ENCODE measurements around the gene TMEM132D. TPM values are rescaled to one million over a fixed set of nuclear protein-coding genes. Genes with fewer than 3 reads are reported as not detected.
A peak's percentile ranks its signal among the peaks of the same experiment; 100 is the strongest.

Gene TMEM132D
- not detected for total RNA-seq

- Mint-ChIP-seq H3K4me3 (no peak within 1 kb of the TSS), H3K4me1 (no peaks in the 10 kb centered on the region), H3K27me3 (peaks cover 39% of the 10 kb centered on the region), H3K27ac (no peak within 1 kb of the TSS), H3K9me3 (no peaks in the 10 kb centered on the region), H3K36me3 (ENCODE audit: low read depth) (no peaks in the 10 kb centered on the region)
- ChIA-PET CTCF (no interaction called here), POLR2A (no interaction called here)
- no peak for DNase-seq
These were observed at the start of gene TMEM132D for GRCh38 chr12:129903956-129904829. Gene TMEM132D, minus strand, starts transcription at chr12:129904025.

- H3K27me3 Mint-ChIP-seq: no peaks in the 10 kb centered on the region
These were observed 45.8 kb upstream of the TMEM132D start for GRCh38 chr12:129949651-129950050.

GRCh38 chr12:129941618-129942017 is 37.8 kb upstream of the TMEM132D start:
- no peak for DNase-seq
- peaks cover 2% of the 10 kb centered on the region for H3K9me3 Mint-ChIP-seq
- no peak overlapping the region for H3K4me3 Mint-ChIP-seq
- H3K27ac Mint-ChIP-seq: no peak overlapping the region
- H3K36me3 Mint-ChIP-seq (ENCODE audit: low read depth): no peaks in the 10 kb centered on the region
- no peaks in the 10 kb centered on the region for H3K4me1 Mint-ChIP-seq
- POLR2A ChIA-PET: no interaction called here
- CTCF ChIA-PET: no interaction called here
- no peaks in the 10 kb centered on the region for H3K27me3 Mint-ChIP-seq

More at GRCh38 chr12:129949651-129950050, 45.8 kb upstream of the TMEM132D start:
- POLR2A ChIA-PET: no interaction called here
- DNase-seq: no peak
- H3K27ac Mint-ChIP-seq: no peak overlapping the region
- no peaks in the 10 kb centered on the region for H3K36me3 Mint-ChIP-seq (ENCODE audit: low read depth)
- no peaks in the 10 kb centered on the region for H3K4me1 Mint-ChIP-seq
- CTCF ChIA-PET: no interaction called here
- H3K4me3 Mint-ChIP-seq: no peak overlapping the region
- no peaks in the 10 kb centered on the region for H3K9me3 Mint-ChIP-seq

GRCh38 chr12:129938089-129938488 is 34.3 kb upstream of the TMEM132D start:
- Mint-ChIP-seq H3K4me1 (no peaks in the 10 kb centered on the region), H3K36me3 (ENCODE audit: low read depth) (no peaks in the 10 kb centered on the region), H3K27me3 (no peaks in the 10 kb centered on the region), H3K4me3 (no peak overlapping the region), H3K27ac (no peak overlapping the region), H3K9me3 (peaks cover 11% of the 10 kb centered on the region)
- DNase-seq: no peak
- ChIA-PET POLR2A (no interaction called here), CTCF (no interaction called here)

- ChIA-PET CTCF (no interaction called here), POLR2A (no interaction called here)
- no peak for DNase-seq
These were observed 33.6 kb upstream of the TMEM132D start for GRCh38 chr12:129937426-129937825.

GRCh38 chr12:129928643-129929042 is 24.8 kb upstream of the TMEM132D start:
- H3K4me1 Mint-ChIP-seq: no peaks in the 10 kb centered on the region
- ChIA-PET POLR2A (no interaction called here), CTCF (no interaction called here)
- no peaks in the 10 kb centered on the region for H3K27me3 Mint-ChIP-seq
- no peak overlapping the region for H3K4me3 Mint-ChIP-seq
- no peak overlapping the region for H3K27ac Mint-ChIP-seq
- no peaks in the 10 kb centered on the region for H3K36me3 Mint-ChIP-seq (ENCODE audit: low read depth)
- H3K9me3 Mint-ChIP-seq: peaks cover 5% of the 10 kb centered on the region
- DNase-seq: no peak

More at GRCh38 chr12:129937426-129937825, 33.6 kb upstream of the TMEM132D start:
- no peak overlapping the region for H3K4me3 Mint-ChIP-seq
- H3K36me3 Mint-ChIP-seq (ENCODE audit: low read depth): no peaks in the 10 kb centered on the region
- H3K9me3 Mint-ChIP-seq: peaks cover 11% of the 10 kb centered on the region
- H3K27me3 Mint-ChIP-seq: no peaks in the 10 kb centered on the region
- no peaks in the 10 kb centered on the region for H3K4me1 Mint-ChIP-seq
- no peak overlapping the region for H3K27ac Mint-ChIP-seq

- DNase-seq: no peak
- Mint-ChIP-seq H3K9me3 (peaks cover 3% of the 10 kb centered on the region), H3K4me1 (no peaks in the 10 kb centered on the region), H3K27ac (no peak overlapping the region), H3K36me3 (ENCODE audit: low read depth) (no peaks in the 10 kb centered on the region), H3K27me3 (no peaks in the 10 kb centered on the region), H3K4me3 (no peak overlapping the region)
- ChIA-PET POLR2A (no interaction called here), CTCF (interaction anchor here (1.1 kb wide), 1 partner anchor 12 kb away, joined by 3 read pairs; no protein-coding TSS in a partner anchor)
These were observed 23.6 kb upstream of the TMEM132D start for GRCh38 chr12:129927316-129927900.

- no peak overlapping the region for H3K4me3 Mint-ChIP-seq
- ChIA-PET POLR2A (no interaction called here), CTCF (no interaction called here)
- H3K4me1 Mint-ChIP-seq: no peaks in the 10 kb centered on the region
- no peaks in the 10 kb centered on the region for H3K9me3 Mint-ChIP-seq
- H3K27me3 Mint-ChIP-seq: no peaks in the 10 kb centered on the region
- peak; percentile 9 for DNase-seq
- H3K36me3 Mint-ChIP-seq (ENCODE audit: low read depth): no peaks in the 10 kb centered on the region
- no peak overlapping the region for H3K27ac Mint-ChIP-seq
These were observed 7.7 kb upstream of the TMEM132D start for GRCh38 chr12:129911428-129912049.

- ChIA-PET CTCF (no interaction called here), POLR2A (no interaction called here)
- Mint-ChIP-seq H3K4me1 (no peaks in the 10 kb centered on the region), H3K4me3 (no peak overlapping the region), H3K27me3 (peaks cover 15% of the 10 kb centered on the region), H3K36me3 (ENCODE audit: low read depth) (no peaks in the 10 kb centered on the region), H3K9me3 (no peaks in the 10 kb centered on the region), H3K27ac (peak overlapping the region; percentile 42)
- no peak for DNase-seq
These were observed 5.5 kb upstream of the TMEM132D start for GRCh38 chr12:129909051-129910020.

GRCh38 chr12:129903092-129903945 is 506 bp downstream of the TMEM132D start:
- ChIA-PET POLR2A (no interaction called here), CTCF (no interaction called here)
- H3K36me3 Mint-ChIP-seq (ENCODE audit: low read depth): no peaks in the 10 kb centered on the region
- no peak for DNase-seq
- H3K9me3 Mint-ChIP-seq: no peaks in the 10 kb centered on the region
- H3K4me1 Mint-ChIP-seq: no peaks in the 10 kb centered on the region
- H3K4me3 Mint-ChIP-seq: no peak overlapping the region
- no peak overlapping the region for H3K27ac Mint-ChIP-seq
- peaks cover 39% of the 10 kb centered on the region for H3K27me3 Mint-ChIP-seq

- H3K9me3 Mint-ChIP-seq: no peaks in the 10 kb centered on the region
- H3K4me1 Mint-ChIP-seq: no peaks in the 10 kb centered on the region
- no peak for DNase-seq
- peaks cover 39% of the 10 kb centered on the region for H3K27me3 Mint-ChIP-seq
- no peak overlapping the region for H3K27ac Mint-ChIP-seq
- no peak overlapping the region for H3K4me3 Mint-ChIP-seq
- no peaks in the 10 kb centered on the region for H3K36me3 Mint-ChIP-seq (ENCODE audit: low read depth)
- CTCF ChIA-PET: no interaction called here
- POLR2A ChIA-PET: no interaction called here
These were observed 1.3 kb downstream of the TMEM132D start for GRCh38 chr12:129902371-129903091.

Data from activated CD4-positive, alpha-beta T cell treated with anti-CD3 and anti-CD28 coated beads, Interleukin-2, amount 10 ng/mL, durations not matched to agents 7 days and 5 days (primary cell).